Measurements from ENCODE around the gene PBX1.

PBX1 gene

DNA sequence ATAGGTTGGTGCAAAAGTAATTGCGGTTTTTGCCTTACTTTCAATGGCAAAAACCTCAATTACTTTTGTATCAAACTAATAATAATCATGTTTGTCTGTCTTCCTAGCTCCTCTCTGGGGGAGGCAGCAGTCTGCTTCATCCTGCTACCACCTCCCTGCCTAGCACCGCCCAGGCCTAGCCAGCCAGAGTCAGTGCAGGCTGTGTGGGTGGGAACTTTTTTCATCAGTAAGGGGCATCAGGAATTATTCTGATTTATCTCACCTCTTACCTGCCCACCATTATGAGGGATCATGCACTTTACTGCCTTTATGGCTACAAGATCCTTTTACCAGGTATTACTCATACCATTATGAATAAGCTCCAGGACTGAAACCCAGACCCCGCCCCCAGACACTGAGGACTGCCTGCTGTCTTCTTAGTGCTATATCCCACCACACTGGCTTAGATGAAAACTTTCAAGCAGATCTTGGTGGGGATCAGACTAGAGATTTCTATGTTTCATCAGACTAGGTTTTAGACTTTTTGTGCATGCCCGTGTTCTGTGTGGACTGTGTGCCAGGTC is 116.4 kb downstream of the PBX1 start:
- TF ChIP-seq SIN3A (IDR thresholded peaks at IDR 0.05; ENCODE audit: borderline replicate concordance, insufficient read depth, low read length): no peak
- no peak for TF ChIP-seq TAF1 (IDR thresholded peaks at IDR 0.05; ENCODE audit: borderline replicate concordance, insufficient read depth, low read length)
- no peak for TF ChIP-seq POLR2AphosphoS5 (IDR thresholded peaks at IDR 0.05; ENCODE audit: low read depth, low read length)
- TF ChIP-seq, protein P1, sequence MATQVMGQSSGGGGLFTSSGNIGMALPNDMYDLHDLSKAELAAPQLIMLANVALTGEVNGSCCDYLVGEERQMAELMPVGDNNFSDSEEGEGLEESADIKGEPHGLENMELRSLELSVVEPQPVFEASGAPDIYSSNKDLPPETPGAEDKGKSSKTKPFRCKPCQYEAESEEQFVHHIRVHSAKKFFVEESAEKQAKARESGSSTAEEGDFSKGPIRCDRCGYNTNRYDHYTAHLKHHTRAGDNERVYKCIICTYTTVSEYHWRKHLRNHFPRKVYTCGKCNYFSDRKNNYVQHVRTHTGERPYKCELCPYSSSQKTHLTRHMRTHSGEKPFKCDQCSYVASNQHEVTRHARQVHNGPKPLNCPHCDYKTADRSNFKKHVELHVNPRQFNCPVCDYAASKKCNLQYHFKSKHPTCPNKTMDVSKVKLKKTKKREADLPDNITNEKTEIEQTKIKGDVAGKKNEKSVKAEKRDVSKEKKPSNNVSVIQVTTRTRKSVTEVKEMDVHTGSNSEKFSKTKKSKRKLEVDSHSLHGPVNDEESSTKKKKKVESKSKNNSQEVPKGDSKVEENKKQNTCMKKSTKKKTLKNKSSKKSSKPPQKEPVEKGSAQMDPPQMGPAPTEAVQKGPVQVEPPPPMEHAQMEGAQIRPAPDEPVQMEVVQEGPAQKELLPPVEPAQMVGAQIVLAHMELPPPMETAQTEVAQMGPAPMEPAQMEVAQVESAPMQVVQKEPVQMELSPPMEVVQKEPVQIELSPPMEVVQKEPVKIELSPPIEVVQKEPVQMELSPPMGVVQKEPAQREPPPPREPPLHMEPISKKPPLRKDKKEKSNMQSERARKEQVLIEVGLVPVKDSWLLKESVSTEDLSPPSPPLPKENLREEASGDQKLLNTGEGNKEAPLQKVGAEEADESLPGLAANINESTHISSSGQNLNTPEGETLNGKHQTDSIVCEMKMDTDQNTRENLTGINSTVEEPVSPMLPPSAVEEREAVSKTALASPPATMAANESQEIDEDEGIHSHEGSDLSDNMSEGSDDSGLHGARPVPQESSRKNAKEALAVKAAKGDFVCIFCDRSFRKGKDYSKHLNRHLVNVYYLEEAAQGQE (IDR thresholded peaks at IDR 0.05; ENCODE audit: insufficient read depth in 1 of 2, low read depth in 2 of 2, low read length in 2 of 2): no peak
- TF ChIP-seq FOXP2 (optimal IDR thresholded peaks at IDR 0.05; ENCODE audit: borderline replicate concordance, extremely low read depth, extremely low read length, insufficient read depth): no peak

- no peak for TF ChIP-seq POLR2AphosphoS5 (IDR thresholded peaks at IDR 0.05; ENCODE audit: low read depth, low read length)
Measured at GRCh38 chr1:164678136-164678700, 119.2 kb downstream of the PBX1 start.

DNA sequence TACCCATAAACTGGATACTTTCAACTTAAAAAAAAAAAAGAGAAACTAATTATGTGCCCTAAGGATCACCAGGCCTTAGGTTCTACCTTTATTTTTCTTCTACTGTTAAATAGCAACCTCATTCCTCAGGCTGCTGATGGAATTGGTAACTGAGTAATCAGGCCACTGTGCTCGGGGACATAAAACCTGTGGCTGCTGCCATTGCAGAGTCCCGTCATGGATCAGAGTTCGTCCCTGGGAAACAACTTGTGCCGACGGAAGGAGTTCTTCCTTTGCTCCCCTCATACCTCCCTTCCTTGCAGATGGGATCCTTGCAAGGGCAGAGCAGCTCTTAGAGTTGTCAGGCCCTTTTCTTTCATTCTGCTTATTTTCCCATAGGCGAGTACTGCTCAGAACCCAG is 123.6 kb downstream of the PBX1 start:
- TF ChIP-seq TAF1 (IDR thresholded peaks at IDR 0.05; ENCODE audit: borderline replicate concordance, insufficient read depth, low read length) (no peak), SIN3A (IDR thresholded peaks at IDR 0.05; ENCODE audit: borderline replicate concordance, insufficient read depth, low read length) (no peak), POLR2AphosphoS5 (IDR thresholded peaks at IDR 0.05; ENCODE audit: low read depth, low read length) (no peak), FOXP2 (optimal IDR thresholded peaks at IDR 0.05; ENCODE audit: borderline replicate concordance, extremely low read depth, extremely low read length, insufficient read depth) (no peak)
- TF ChIP-seq, protein P1 (IDR thresholded peaks at IDR 0.05; ENCODE audit: insufficient read depth in 1 of 2, low read depth in 2 of 2, low read length in 2 of 2): no peak

DNA sequence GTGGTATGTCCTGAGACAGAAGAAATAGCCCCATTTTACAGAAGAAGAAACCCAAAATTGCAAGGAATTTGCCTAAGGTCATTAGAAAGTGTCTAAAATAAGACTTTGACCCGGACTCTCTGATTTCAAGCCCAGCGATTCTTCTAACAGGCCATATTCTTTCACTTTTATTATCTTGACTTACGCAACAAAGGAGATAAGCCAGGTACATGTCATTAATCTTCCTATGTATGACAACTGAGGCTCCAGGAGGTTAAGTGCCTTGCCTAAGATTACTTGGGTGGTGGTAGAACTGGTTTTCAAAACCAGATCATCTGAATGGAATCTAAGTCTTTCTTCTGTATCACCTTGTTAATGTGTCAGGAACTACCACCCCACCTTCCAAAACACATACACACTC is 124.3 kb downstream of the PBX1 start:
- TF ChIP-seq TAF1 (IDR thresholded peaks at IDR 0.05; ENCODE audit: borderline replicate concordance, insufficient read depth, low read length) (no peak), FOXP2 (optimal IDR thresholded peaks at IDR 0.05; ENCODE audit: borderline replicate concordance, extremely low read depth, extremely low read length, insufficient read depth) (no peak), POLR2AphosphoS5 (IDR thresholded peaks at IDR 0.05; ENCODE audit: low read depth, low read length) (no peak), SIN3A (IDR thresholded peaks at IDR 0.05; ENCODE audit: borderline replicate concordance, insufficient read depth, low read length) (no peak)
- TF ChIP-seq, protein P1 (IDR thresholded peaks at IDR 0.05; ENCODE audit: insufficient read depth in 1 of 2, low read depth in 2 of 2, low read length in 2 of 2): no peak

- TF ChIP-seq, protein P1 (IDR thresholded peaks at IDR 0.05; ENCODE audit: insufficient read depth in 1 of 2, low read depth in 2 of 2, low read length in 2 of 2): no peak
- no peak for TF ChIP-seq SIN3A (IDR thresholded peaks at IDR 0.05; ENCODE audit: borderline replicate concordance, insufficient read depth, low read length)
- TF ChIP-seq TAF1 (IDR thresholded peaks at IDR 0.05; ENCODE audit: borderline replicate concordance, insufficient read depth, low read length): no peak
- TF ChIP-seq FOXP2 (optimal IDR thresholded peaks at IDR 0.05; ENCODE audit: borderline replicate concordance, extremely low read depth, extremely low read length, insufficient read depth): no peak
- TF ChIP-seq POLR2AphosphoS5 (IDR thresholded peaks at IDR 0.05; ENCODE audit: low read depth, low read length): no peak
Measured at GRCh38 chr1:164685266-164686035, 126.5 kb downstream of the PBX1 start.
